Mesothelial cell of epicardium (in vitro differentiated cells): ENCODE results near the gene MIOX. TPM values are rescaled to one million over a fixed set of nuclear protein-coding genes. Genes with fewer than 3 reads are reported as not detected.

Experiments
- DNase-seq, 2 experiments: peaks; one replicate each; pipeline ENCODE4 v3.0.0; 2021; ENCODE audit warnings: low spot score in 2 of 2; ENCODE audit not compliant: unreplicated experiment in 2 of 2
- H3K27ac Mint-ChIP-seq: 2 replicates; pipeline ENCODE4 v1.8.0; 2021; ENCODE audit warnings: mixed read lengths
- H3K27me3 Mint-ChIP-seq: 2 replicates; pipeline ENCODE4 v1.8.0; 2021; ENCODE audit warnings: low read depth, mixed read lengths
- H3K36me3 Mint-ChIP-seq: 2 replicates; pipeline ENCODE4 v1.8.0; 2021; ENCODE audit warnings: mixed read lengths
- H3K4me1 Mint-ChIP-seq: 2 replicates; pipeline ENCODE4 v1.8.0; 2021; ENCODE audit warnings: mixed read lengths
- H3K4me3 Mint-ChIP-seq: 2 replicates; pipeline ENCODE4 v1.8.0; 2021; ENCODE audit warnings: mild to moderate bottlenecking, moderate library complexity, mixed read lengths
- H3K9me3 Mint-ChIP-seq: 2 replicates; pipeline ENCODE4 v1.8.0; 2021; ENCODE audit warnings: mixed read lengths
- total RNA-seq: library from RNA; stranded (reverse); gene quantifications from 3 replicates; pipeline ENCODE4 v1.2.1, GENCODE V29; 2021
- TF ChIP-seq, protein P1 (sequence below): fragments of 200-600 bp; sonication (generic); IDR thresholded peaks from one replicate; pipeline ENCODE4 v1.5.0; 2021; ENCODE audit warnings: antibody characterized with exemption; ENCODE audit not compliant: unreplicated experiment

Gene MIOX
- total RNA-seq, 1 donor from 2014 or later: 0.34 TPM

- no peak overlapping the region for H3K27ac Mint-ChIP-seq
- no peaks in the 10 kb centered on the region for H3K27me3 Mint-ChIP-seq
- DNase-seq: no peak
- peaks cover 5% of the 10 kb centered on the region for H3K36me3 Mint-ChIP-seq
- peaks cover 18% of the 10 kb centered on the region for H3K4me1 Mint-ChIP-seq
- TF ChIP-seq, protein P1, sequence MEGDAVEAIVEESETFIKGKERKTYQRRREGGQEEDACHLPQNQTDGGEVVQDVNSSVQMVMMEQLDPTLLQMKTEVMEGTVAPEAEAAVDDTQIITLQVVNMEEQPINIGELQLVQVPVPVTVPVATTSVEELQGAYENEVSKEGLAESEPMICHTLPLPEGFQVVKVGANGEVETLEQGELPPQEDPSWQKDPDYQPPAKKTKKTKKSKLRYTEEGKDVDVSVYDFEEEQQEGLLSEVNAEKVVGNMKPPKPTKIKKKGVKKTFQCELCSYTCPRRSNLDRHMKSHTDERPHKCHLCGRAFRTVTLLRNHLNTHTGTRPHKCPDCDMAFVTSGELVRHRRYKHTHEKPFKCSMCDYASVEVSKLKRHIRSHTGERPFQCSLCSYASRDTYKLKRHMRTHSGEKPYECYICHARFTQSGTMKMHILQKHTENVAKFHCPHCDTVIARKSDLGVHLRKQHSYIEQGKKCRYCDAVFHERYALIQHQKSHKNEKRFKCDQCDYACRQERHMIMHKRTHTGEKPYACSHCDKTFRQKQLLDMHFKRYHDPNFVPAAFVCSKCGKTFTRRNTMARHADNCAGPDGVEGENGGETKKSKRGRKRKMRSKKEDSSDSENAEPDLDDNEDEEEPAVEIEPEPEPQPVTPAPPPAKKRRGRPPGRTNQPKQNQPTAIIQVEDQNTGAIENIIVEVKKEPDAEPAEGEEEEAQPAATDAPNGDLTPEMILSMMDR: no peak
- H3K4me3 Mint-ChIP-seq: no peak overlapping the region
- no peaks in the 10 kb centered on the region for H3K9me3 Mint-ChIP-seq
Measured at GRCh38 chr22:50468626-50469025, 18.0 kb upstream of the MIOX start.

DNA sequence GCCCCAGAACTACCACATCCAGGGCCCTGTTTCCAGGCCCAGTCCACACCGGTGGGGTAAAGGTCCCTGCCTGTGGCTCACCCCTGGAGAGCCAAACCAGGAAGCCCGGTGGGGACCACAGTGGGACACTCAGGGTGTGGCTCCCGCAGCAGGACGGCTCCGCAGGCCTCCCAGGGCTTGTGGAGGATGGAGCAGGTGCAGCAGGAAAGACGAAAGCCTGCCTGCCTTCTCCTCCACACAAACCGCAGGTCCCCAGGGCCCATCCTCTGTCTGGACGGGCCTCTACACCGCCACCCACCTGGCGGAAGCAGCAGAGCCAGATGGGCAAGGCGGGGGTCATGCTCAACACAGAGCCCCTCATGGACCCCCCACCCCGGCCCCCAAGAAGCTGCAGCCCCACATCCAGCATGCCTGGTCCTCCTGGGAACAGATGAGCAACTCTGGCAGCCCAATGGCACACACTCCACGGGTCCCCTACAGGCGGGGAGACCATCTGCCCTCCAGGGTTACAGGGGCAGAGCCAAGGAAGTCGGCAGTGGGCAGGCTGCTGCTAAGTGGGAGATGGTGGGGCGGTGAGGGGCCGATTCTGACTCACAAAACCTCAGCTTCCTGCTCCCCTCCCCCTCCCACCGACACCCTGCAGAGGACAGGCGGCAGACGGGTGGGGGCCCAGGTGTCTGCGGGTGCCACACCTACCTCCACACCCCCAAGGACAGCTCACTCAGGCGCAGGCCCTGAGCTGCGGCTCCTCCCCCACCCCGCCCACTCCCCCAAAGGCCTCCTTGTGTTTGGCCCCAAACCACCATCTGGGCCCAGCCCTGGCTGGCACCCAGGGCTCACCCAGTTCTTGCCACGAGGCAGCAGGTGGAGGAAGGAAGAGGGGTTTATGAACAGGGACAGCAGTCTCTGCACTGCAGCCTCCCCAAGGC, 17.0 kb upstream of the MIOX start:
- Mint-ChIP-seq H3K27me3 (no peaks in the 10 kb centered on the region), H3K9me3 (no peaks in the 10 kb centered on the region), H3K36me3 (peaks cover 3% of the 10 kb centered on the region), H3K27ac (no peak overlapping the region), H3K4me3 (no peak overlapping the region), H3K4me1 (peaks cover 23% of the 10 kb centered on the region)
- TF ChIP-seq, protein P1: no peak
- no peak for DNase-seq

GRCh38 chr22:50470491-50470890, 16.2 kb upstream of the MIOX start:
- Mint-ChIP-seq H3K27ac (peak overlapping the region; percentile 26), H3K9me3 (no peaks in the 10 kb centered on the region), H3K4me3 (no peak overlapping the region), H3K36me3 (peaks cover 3% of the 10 kb centered on the region), H3K27me3 (no peaks in the 10 kb centered on the region), H3K4me1 (peaks cover 27% of the 10 kb centered on the region)
- TF ChIP-seq, protein P1: no peak
- DNase-seq: no peak

DNA sequence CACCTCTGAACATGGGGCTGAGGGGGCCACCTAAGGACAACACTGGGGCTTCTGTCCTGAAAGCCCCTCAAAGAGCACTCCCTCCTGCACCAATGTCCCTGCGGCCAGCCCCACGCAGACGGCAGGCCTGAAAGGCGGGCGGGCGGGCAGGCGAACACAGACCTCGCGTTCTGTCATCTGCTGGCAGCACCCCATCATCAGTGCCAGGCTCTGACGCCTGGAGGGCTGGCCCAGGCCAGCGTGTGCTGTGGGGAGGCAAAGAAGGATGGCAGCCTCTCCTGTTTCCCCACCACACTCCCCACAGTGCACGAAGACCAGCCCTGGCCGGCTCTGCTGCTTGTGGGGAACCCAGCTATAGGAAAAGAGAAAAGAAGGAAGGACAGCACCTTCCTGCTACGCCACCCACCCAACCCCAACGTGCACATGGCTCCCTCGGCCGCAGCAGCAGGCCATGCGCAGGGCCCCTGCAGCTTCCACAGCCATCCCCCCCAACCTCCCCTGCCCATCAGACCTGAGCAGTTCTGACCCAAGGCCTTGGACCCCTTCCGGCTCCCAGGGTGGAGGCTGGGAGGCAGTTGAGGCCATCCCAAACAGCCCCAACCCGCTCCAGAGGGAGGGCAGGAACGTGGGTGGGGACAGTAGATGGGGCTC, 15.3 kb upstream of the MIOX start:
- H3K4me1 Mint-ChIP-seq: peaks cover 28% of the 10 kb centered on the region
- peaks cover 3% of the 10 kb centered on the region for H3K36me3 Mint-ChIP-seq
- no peak overlapping the region for H3K4me3 Mint-ChIP-seq
- TF ChIP-seq, protein P1: no peak
- DNase-seq: no peak
- no peak overlapping the region for H3K27ac Mint-ChIP-seq
- H3K27me3 Mint-ChIP-seq: no peaks in the 10 kb centered on the region
- no peaks in the 10 kb centered on the region for H3K9me3 Mint-ChIP-seq

DNA sequence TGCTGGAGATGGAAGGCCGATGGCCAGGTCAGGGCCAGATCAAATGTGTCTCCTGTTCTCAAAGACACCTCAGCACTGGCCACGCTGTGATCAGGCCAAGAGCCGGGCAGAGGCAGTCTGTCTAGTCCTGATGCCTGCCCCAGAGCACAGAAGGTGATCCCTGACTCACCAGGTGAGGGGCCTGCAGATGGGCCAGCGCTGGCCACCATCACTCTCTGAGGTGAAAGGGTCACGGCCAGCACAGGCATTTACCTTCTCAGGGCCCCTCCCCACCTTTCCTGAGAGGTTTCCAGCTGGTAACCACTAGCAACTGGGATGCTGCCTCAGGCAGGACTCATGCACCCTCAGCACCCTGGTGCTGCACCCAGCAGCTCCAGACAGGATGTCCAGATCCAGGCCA, 14.7 kb upstream of the MIOX start:
- Mint-ChIP-seq H3K4me3 (peak overlapping the region; percentile 26), H3K4me1 (peaks cover 33% of the 10 kb centered on the region), H3K27me3 (no peaks in the 10 kb centered on the region), H3K36me3 (no peaks in the 10 kb centered on the region), H3K27ac (peak overlapping the region; percentile 16), H3K9me3 (no peaks in the 10 kb centered on the region)
- DNase-seq: no peak
- TF ChIP-seq, protein P1: no peak
